Osteoblast (primary cell): ENCODE measurements around the gene BCAS3. TPM values are rescaled to one million over a fixed set of nuclear protein-coding genes. Genes with fewer than 3 reads are reported as not detected.

ENCODE experiments used
- DNase-seq: peaks from one replicate; pipeline ENCODE4 v3.0.0; 2011; ENCODE audit warnings: low spot score, mixed read lengths; ENCODE audit not compliant: insufficient read length; ENCODE audit errors: missing footprints
- H2AFZ ChIP-seq: 2 replicates; pipeline ENCODE4 v1.6.0; 2011; ENCODE audit warnings: mild to moderate bottlenecking, low read length
- H3K27ac ChIP-seq: 2 replicates; pipeline ENCODE4 v1.5.1; 2011; ENCODE audit warnings: mild to moderate bottlenecking, low read depth, low read length, moderate library complexity
- H3K27me3 ChIP-seq: 2 replicates; pipeline ENCODE4 v1.6.0; 2012; ENCODE audit warnings: mild to moderate bottlenecking, control low read depth, inconsistent platforms, low read length, moderate library complexity; ENCODE audit not compliant: insufficient read depth
- H3K36me3 ChIP-seq: 2 replicates; pipeline ENCODE4 v1.5.1; 2011; ENCODE audit warnings: mild to moderate bottlenecking, low read length, control low read depth, moderate library complexity; ENCODE audit not compliant: insufficient read depth
- H3K4me1 ChIP-seq: 2 replicates; pipeline ENCODE4 v1.5.1; 2011; ENCODE audit warnings: mild to moderate bottlenecking, low read length, control low read depth, moderate library complexity; ENCODE audit not compliant: insufficient read depth
- H3K4me2 ChIP-seq: 2 replicates; pipeline ENCODE4 v1.6.0; 2011; ENCODE audit warnings: mild to moderate bottlenecking, low read length; ENCODE audit not compliant: insufficient read depth
- H3K4me3 ChIP-seq: fragments of 200-600 bp; sonication (generic); 3 replicates; pipeline ENCODE4 v1.5.1; 2012; ENCODE audit warnings: mild to moderate bottlenecking, low read length, inconsistent platforms; ENCODE audit not compliant: insufficient read depth
- H3K79me2 ChIP-seq: 2 replicates; pipeline ENCODE4 v1.6.0; 2012; ENCODE audit warnings: mild to moderate bottlenecking, low read length, control low read depth, inconsistent platforms; ENCODE audit not compliant: insufficient read depth
- H3K9me3 ChIP-seq: 2 replicates; pipeline ENCODE4 v1.5.1; 2011; ENCODE audit warnings: low read depth, low read length, control low read depth
- H4K20me1 ChIP-seq: 2 replicates; pipeline ENCODE4 v1.6.0; 2012; ENCODE audit warnings: mild to moderate bottlenecking, low read length, control low read depth; ENCODE audit not compliant: insufficient read depth
- total RNA-seq: library from RNA; depleted of rRNA; stranded (reverse); fragments of >200 nt; gene quantifications from 2 replicates; pipeline ENCODE4 v1.2.3, GENCODE V29; 2012
- TF ChIP-seq, protein P1 (sequence below): IDR thresholded peaks from 2 replicates; pipeline ENCODE4 v1.5.1; 2011; ENCODE audit warnings: mild to moderate bottlenecking, low read depth, low read length, moderate library complexity; ENCODE audit errors: extremely low read depth

BCAS3 gene
- total RNA-seq, 1 donor = 31.5 TPM

DNA sequence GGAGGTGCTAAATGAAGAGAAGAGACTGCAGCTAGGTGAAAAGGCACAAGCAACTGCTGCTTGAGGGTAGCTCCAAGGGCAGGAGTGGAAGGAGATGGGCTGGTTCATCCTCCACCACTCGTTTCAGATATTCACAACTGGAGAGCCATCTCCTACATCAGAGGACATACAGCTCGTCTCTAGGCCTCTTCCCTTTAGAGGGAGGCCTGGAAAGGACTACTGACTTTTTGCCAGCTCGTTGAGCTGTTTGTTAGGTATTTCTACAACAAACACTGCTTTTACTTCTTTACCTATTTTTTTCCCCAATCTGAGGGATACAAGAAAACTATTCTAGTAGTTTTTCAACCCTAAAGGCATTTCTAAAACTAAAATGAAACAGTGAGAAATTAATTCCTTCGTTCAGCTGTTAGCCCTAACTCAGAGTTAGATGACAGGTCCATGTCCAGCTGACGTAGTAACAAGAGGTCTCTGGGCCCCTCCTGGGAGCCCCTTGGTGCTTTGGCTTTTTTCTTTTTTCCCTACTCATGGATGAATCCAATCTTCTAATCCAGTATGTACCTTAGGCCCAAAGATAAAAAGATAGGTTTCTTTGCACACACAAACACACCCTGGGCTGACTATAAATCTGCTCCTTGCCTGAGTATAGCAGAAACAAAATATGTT is 674.2 kb downstream of the BCAS3 start:
- Histone ChIP-seq H3K36me3 (no peaks in the 10 kb centered on the region), H3K4me3 (no peak overlapping the region), H3K9me3 (no peaks in the 10 kb centered on the region), H3K27ac (no peak overlapping the region), H3K79me2 (no peaks in the 10 kb centered on the region), H3K4me1 (peaks cover 8% of the 10 kb centered on the region), H4K20me1 (no peaks in the 10 kb centered on the region), H2AFZ (no peak overlapping the region), H3K4me2 (no peak overlapping the region), H3K27me3 (no peaks in the 10 kb centered on the region)
- no peak for DNase-seq
- TF ChIP-seq, protein P1, sequence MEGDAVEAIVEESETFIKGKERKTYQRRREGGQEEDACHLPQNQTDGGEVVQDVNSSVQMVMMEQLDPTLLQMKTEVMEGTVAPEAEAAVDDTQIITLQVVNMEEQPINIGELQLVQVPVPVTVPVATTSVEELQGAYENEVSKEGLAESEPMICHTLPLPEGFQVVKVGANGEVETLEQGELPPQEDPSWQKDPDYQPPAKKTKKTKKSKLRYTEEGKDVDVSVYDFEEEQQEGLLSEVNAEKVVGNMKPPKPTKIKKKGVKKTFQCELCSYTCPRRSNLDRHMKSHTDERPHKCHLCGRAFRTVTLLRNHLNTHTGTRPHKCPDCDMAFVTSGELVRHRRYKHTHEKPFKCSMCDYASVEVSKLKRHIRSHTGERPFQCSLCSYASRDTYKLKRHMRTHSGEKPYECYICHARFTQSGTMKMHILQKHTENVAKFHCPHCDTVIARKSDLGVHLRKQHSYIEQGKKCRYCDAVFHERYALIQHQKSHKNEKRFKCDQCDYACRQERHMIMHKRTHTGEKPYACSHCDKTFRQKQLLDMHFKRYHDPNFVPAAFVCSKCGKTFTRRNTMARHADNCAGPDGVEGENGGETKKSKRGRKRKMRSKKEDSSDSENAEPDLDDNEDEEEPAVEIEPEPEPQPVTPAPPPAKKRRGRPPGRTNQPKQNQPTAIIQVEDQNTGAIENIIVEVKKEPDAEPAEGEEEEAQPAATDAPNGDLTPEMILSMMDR = no peak

DNA sequence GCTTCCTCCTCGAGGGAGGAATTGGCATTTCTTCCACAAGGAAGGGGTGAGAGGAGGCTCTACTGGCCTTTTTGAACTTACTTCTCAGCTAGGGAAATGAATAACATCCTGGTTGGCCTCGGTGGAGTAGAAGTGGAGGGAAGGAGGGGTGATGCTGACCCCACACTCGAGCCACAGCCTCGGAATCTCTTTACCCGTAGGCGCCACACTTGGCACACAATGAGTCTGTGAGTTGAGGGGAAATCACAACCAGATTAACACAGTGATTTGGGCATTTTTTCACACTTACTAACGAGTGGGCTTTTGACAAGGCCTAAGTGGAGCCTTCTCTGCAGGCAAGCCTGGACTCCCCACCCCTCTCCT is 674.7 kb downstream of the BCAS3 start:
- Histone ChIP-seq H3K36me3 (no peaks in the 10 kb centered on the region), H3K9me3 (no peaks in the 10 kb centered on the region), H3K4me1 (peaks cover 8% of the 10 kb centered on the region), H3K4me3 (no peak overlapping the region), H2AFZ (no peak overlapping the region), H3K27ac (no peak overlapping the region), H3K4me2 (no peak overlapping the region), H3K79me2 (no peaks in the 10 kb centered on the region), H3K27me3 (no peaks in the 10 kb centered on the region), H4K20me1 (no peaks in the 10 kb centered on the region)
- DNase-seq = no peak
- TF ChIP-seq, protein P1 = no peak

DNA sequence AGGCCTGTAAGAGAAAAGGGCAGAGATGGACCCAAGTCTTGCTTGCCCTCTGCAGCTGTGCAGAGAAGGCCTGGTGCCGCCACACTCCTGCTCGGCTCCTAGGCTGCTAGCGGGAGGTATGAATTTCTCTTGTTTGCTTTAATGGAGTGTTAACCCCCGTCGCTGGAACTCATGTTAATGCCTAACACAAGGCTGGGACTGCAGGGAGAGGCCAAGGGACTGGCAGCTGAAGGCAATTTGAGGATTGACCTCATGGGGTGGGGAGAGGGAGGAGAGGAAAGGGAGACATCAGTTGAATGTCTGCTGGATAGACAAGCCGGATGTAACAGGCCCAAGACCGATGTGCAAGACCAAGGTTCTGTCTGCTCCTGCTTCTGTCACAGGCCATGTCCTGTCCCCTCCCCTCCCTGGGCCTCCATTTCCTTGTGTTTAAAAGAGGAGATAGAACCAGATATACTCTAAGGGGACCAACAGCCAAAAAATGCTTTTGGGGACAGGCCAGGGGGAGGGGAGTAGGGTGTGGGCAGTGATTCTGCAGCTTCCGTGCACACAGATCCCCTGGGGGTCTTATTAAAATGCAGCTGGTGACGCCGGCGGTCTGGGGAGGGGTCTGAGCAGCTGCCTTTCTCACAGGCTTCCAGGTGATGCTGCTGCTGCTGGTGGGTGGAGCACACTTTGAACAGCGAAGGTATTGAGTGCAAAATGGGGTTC is 675.3 kb downstream of the BCAS3 start:
- H3K79me2 ChIP-seq = no peaks in the 10 kb centered on the region
- peaks cover 8% of the 10 kb centered on the region for H3K4me1 ChIP-seq
- H3K4me3 ChIP-seq = no peak overlapping the region
- DNase-seq = no peak
- H3K9me3 ChIP-seq = no peaks in the 10 kb centered on the region
- H3K27ac ChIP-seq = no peak overlapping the region
- H4K20me1 ChIP-seq = no peaks in the 10 kb centered on the region
- no peaks in the 10 kb centered on the region for H3K27me3 ChIP-seq
- H2AFZ ChIP-seq = no peak overlapping the region
- H3K4me2 ChIP-seq = no peak overlapping the region
- TF ChIP-seq, protein P1 = no peak
- no peaks in the 10 kb centered on the region for H3K36me3 ChIP-seq

DNA sequence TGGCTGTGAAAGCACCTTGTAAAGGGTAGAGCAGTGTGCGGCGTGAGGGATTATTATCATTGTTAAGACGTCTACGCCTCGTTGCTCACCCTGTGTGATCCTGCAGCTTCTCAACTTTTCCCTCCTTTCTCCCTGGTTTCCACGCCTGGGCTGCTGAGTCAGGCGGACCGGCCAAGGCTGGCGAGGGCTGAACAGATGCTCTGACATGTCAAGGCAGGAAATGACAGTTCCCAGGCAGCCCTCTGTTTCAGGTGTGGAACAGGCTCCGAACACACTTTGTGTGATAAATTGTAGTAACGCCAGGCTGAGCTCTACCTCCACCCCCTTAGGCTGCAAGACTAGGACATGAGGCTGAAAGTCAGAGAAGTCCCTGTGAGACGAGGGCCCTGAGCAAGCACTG is 676.0 kb downstream of the BCAS3 start:
- no peak overlapping the region for H2AFZ ChIP-seq
- peaks cover 8% of the 10 kb centered on the region for H3K4me1 ChIP-seq
- no peaks in the 10 kb centered on the region for H3K27me3 ChIP-seq
- no peaks in the 10 kb centered on the region for H3K9me3 ChIP-seq
- no peaks in the 10 kb centered on the region for H4K20me1 ChIP-seq
- H3K36me3 ChIP-seq = no peaks in the 10 kb centered on the region
- no peak overlapping the region for H3K27ac ChIP-seq
- H3K79me2 ChIP-seq = no peaks in the 10 kb centered on the region
- no peak for DNase-seq
- H3K4me2 ChIP-seq = no peak overlapping the region
- H3K4me3 ChIP-seq = no peak overlapping the region
- TF ChIP-seq, protein P1 = no peak
